Thyroid gland (tissue), 4 donors: ENCODE data around the gene MBNL3. TPM values are rescaled to one million over a fixed set of nuclear protein-coding genes. Genes with fewer than 3 reads are reported as not detected.

Experiments
- DNase-seq, 2 donors: peaks; one replicate each; pipeline ENCODE4 v3.0.0-alpha.2; 2019
- H3K27ac ChIP-seq, 3 donors: fragments of 200-600 bp; sonication (generic); 1 replicate in 2 of 3; 2 replicates in 1 of 3; pipeline ENCODE4 v1.5.1; 2016 to 2019; ENCODE audit warnings: mild to moderate bottlenecking in 1 of 3, moderate library complexity in 1 of 3
- H3K27me3 ChIP-seq: fragments of 200-600 bp; sonication (generic); one replicate; pipeline ENCODE4 v1.5.1; 2019
- H3K36me3 ChIP-seq, 2 donors: fragments of 200-600 bp; sonication (generic); one replicate each; pipeline ENCODE4 v1.5.1; 2016 to 2019
- H3K4me1 ChIP-seq, 2 donors: fragments of 200-600 bp; sonication (generic); one replicate each; pipeline ENCODE4 v1.5.1; 2017 to 2019
- H3K4me3 ChIP-seq, 3 donors: fragments of 200-600 bp; sonication (generic); replicated peaks in 1 of 3; 1 replicate in 2 of 3; 2 replicates in 1 of 3; pipeline ENCODE4 v1.5.1; 2016; ENCODE audit warnings: mild to moderate bottlenecking in 1 of 3
- H3K9me3 ChIP-seq: fragments of 200-600 bp; sonication (generic); one replicate; pipeline ENCODE4 v1.5.1; 2017
- POLR2A ChIP-seq, 2 donors: fragments of 450-650 bp; IDR thresholded peaks; one replicate each; pipeline ENCODE4 v1.6.1; 2017; ENCODE audit warnings: antibody characterized with exemption in 2 of 2, mild to moderate bottlenecking in 2 of 2, moderate library complexity in 1 of 2
- WGBS, 2 donors: methylation state at CpG; one replicate each; pipeline ENCODE4 v1.1.5; 2017; 5-methylcytosine and 5-hydroxymethylcytosine counted together
- intact Hi-C: fragments of 100-400 bp; cut with DNase I; formaldehyde crosslinking; loops from one replicate; pipeline ENCODE4 v1.15.1; 2023
- total RNA-seq, 4 donors: library from RNA; depleted of rRNA; stranded (reverse); fragments of >200 nt; gene quantifications; one replicate each; pipeline ENCODE4 v1.2.3, GENCODE V29; 2016
- TF ChIP-seq, protein P1 (sequence below), 6 experiments: fragments of 200-600 bp in 3 of 6; fragments of 450-650 bp in 3 of 6; sonication (generic) in 3 of 6; IDR thresholded peaks; one replicate each; pipeline ENCODE4 v1.5.1; 2016 to 2019; ENCODE audit warnings: antibody characterized with exemption in 6 of 6, mild to moderate bottlenecking in 2 of 6, inconsistent platforms in 1 of 6, moderate library complexity in 1 of 6

Gene MBNL3
- total RNA-seq, 4 donors from 2014 or later = 11.7 to 29.6 (median 19.5) TPM

DNA sequence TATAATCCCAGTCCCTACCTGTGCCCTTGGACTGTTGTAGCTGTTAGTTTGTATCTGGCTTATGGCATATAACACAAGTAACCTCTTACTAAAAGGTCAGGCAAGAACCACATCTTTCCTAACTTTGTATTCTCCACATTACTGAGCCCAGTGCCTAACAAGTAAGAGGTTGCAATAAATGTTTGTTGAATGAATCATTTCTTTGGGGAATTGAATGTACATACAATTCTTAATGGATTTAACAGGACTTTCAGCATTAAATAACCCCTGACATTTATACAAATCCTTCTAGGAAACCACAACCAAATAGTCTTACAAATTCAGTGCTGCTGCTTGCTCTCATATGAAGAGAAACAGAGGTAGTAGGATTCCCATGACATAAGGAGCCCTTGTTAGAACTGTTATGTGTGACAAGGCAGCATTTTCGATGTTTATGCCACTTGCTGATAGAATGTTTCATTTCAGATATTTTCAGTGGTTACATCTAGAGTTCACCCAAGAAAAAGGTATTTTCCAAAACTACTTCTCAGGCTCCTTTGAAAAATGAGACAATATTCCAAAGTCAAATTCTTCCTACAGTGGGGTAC, 62.0 kb downstream of the MBNL3 start:
- 100% methylated on average over 1 of the region's 1 CpG for WGBS, 2 donors
- Histone ChIP-seq H3K4me3 (no peak overlapping the region), H3K36me3 (no peaks in the 10 kb centered on the region), H3K4me1 (no peaks in the 10 kb centered on the region), H3K9me3 (no peaks in the 10 kb centered on the region), H3K27ac (no peak overlapping the region), H3K27me3 (no peaks in the 10 kb centered on the region)
- DNase-seq = no peak
- TF ChIP-seq, protein P1, sequence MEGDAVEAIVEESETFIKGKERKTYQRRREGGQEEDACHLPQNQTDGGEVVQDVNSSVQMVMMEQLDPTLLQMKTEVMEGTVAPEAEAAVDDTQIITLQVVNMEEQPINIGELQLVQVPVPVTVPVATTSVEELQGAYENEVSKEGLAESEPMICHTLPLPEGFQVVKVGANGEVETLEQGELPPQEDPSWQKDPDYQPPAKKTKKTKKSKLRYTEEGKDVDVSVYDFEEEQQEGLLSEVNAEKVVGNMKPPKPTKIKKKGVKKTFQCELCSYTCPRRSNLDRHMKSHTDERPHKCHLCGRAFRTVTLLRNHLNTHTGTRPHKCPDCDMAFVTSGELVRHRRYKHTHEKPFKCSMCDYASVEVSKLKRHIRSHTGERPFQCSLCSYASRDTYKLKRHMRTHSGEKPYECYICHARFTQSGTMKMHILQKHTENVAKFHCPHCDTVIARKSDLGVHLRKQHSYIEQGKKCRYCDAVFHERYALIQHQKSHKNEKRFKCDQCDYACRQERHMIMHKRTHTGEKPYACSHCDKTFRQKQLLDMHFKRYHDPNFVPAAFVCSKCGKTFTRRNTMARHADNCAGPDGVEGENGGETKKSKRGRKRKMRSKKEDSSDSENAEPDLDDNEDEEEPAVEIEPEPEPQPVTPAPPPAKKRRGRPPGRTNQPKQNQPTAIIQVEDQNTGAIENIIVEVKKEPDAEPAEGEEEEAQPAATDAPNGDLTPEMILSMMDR (IDR thresholded peaks at IDR 0.05) = no peak
- TF ChIP-seq POLR2A (IDR thresholded peaks at IDR 0.05) = no peak
- intact Hi-C loops = no loop called here

DNA sequence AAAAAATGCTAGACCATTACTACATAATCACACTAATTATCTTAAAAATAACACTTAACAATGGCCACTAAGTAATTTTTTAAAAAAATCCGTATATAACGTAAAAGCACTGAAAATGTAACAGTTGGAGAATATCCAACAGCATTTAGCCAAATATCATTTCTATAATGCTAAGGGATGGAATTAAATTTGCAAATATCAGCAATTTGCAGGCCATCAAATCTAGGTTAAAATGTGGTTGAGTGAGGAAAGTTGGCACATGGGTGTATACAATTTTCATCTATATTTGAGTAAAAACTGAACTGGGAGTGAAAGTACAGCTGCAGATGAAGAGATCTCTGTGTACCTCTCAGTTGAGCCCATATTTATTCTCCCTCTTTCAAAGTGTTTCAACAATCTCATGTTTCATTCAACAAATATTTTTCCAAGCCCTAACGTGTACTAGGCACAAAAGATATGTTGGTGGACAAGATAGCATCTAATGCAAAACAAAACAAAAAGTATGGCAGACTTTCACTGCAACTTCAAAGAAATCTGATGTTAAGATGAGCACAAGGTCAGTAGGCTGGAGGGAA, 63.0 kb downstream of the MBNL3 start:
- WGBS, 2 donors = 85 to 93% methylated on average over 3 of the region's 3 CpGs

DNA sequence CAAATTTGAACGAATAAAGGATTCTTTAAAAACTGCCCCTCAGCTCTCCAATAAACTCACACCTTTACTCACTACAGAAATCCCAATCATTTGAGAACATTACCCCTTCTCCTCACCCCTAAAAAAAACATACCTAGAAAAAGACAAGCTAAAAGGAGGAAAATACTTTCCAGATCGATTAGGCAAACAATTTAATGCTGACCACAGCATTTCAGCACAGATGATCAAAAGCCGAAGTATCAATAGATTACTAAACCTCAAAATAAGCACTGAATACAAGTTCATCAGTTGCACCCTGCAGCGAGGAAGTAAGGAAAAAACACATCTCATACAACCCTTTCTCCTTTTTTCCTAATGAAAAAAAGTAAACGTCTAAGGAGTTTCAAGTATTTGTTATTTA, 65.5 kb downstream of the MBNL3 start:
- no peaks in the 10 kb centered on the region for H3K27me3 ChIP-seq
- no peak overlapping the region for H3K27ac ChIP-seq
- no peak for DNase-seq
- TF ChIP-seq, protein P1 (IDR thresholded peaks at IDR 0.05) = no peak
- TF ChIP-seq POLR2A (IDR thresholded peaks at IDR 0.05) = no peak
- H3K9me3 ChIP-seq = no peaks in the 10 kb centered on the region
- 83 to 84% methylated on average over 5 of the region's 5 CpGs for WGBS, 2 donors
- intact Hi-C loops = no loop called here
- H3K36me3 ChIP-seq = no peaks in the 10 kb centered on the region
- H3K4me1 ChIP-seq = no peaks in the 10 kb centered on the region
- no peak overlapping the region for H3K4me3 ChIP-seq

More for the DNA sequence above, 63.0 kb downstream of the MBNL3 start:
- Histone ChIP-seq H3K4me3 (no peak overlapping the region), H3K4me1 (no peaks in the 10 kb centered on the region), H3K9me3 (no peaks in the 10 kb centered on the region), H3K27ac (no peak overlapping the region), H3K27me3 (no peaks in the 10 kb centered on the region), H3K36me3 (no peaks in the 10 kb centered on the region)
- no peak for TF ChIP-seq POLR2A (IDR thresholded peaks at IDR 0.05)
- TF ChIP-seq, protein P1 (IDR thresholded peaks at IDR 0.05) = no peak
- DNase-seq = no peak
- intact Hi-C loops = no loop called here

DNA sequence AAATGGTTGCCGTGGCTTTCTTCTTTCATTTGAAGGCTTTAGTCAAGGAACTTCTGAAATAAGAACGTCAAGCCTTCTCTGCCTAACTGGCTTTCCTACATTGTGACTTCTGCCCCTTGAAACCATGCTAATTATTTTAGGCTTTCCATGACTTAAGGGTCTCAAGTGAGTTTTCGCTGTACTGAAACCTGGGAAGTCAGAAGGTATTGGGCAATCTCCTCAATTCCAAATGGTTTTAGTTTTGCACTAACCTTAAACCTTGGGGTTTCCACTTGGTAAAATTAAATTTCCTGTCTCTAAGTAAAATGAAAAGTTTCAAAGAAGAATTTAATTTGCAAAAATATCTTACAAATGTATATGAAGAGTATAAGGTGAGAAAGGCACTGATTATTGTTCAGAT, 73.8 kb downstream of the MBNL3 start:
- H3K4me1 ChIP-seq = no peaks in the 10 kb centered on the region
- no peak overlapping the region for H3K27ac ChIP-seq
- no peak for DNase-seq
- no peaks in the 10 kb centered on the region for H3K9me3 ChIP-seq
- TF ChIP-seq, protein P1 (IDR thresholded peaks at IDR 0.05) = no peak
- no peak for TF ChIP-seq POLR2A (IDR thresholded peaks at IDR 0.05)
- peaks cover 4% of the 10 kb centered on the region for H3K27me3 ChIP-seq
- no peaks in the 10 kb centered on the region for H3K36me3 ChIP-seq
- intact Hi-C loops = no loop called here
- H3K4me3 ChIP-seq = no peak overlapping the region
- WGBS, 2 donors = 88 to 92% methylated on average over 3 of the region's 3 CpGs

DNA sequence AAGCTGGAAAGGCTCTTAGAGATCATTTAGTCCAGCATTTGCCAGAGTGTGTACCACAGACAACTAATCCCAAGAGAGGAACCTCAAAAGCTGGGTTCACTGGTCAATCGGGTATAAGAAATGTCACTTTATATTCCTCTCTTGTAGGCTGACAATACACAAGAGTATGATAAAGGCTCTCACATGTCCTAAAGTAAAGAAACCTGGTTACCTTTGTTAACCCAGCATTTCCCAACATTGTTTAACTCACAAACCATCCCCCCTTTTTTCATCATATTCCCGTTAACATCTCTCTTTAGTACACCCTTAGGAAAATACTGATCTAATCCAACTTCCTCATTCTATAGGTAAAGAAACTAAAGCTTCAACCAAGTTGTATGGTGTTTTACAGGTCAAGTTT, 74.4 kb downstream of the MBNL3 start:
- Histone ChIP-seq H3K27ac (no peak overlapping the region), H3K36me3 (no peaks in the 10 kb centered on the region), H3K9me3 (no peaks in the 10 kb centered on the region), H3K27me3 (peaks cover 4% of the 10 kb centered on the region), H3K4me1 (no peaks in the 10 kb centered on the region), H3K4me3 (no peak overlapping the region)
- TF ChIP-seq, protein P1 (IDR thresholded peaks at IDR 0.05) = no peak
- TF ChIP-seq POLR2A (IDR thresholded peaks at IDR 0.05) = no peak
- 98% methylated on average over 2 of the region's 2 CpGs for WGBS, 2 donors
- intact Hi-C loops = no loop called here
- DNase-seq = no peak
